ENCODE results near the gene EML6. TPM values are rescaled to one million over a fixed set of nuclear protein-coding genes. Genes with fewer than 3 reads are reported as not detected.
A peak's percentile ranks its signal among the peaks of the same experiment; 100 is the strongest.

Gene EML6
- total RNA-seq, 3 donors from 2014 or later = 3.4 to 7.3 (median 5.3) TPM

DNA sequence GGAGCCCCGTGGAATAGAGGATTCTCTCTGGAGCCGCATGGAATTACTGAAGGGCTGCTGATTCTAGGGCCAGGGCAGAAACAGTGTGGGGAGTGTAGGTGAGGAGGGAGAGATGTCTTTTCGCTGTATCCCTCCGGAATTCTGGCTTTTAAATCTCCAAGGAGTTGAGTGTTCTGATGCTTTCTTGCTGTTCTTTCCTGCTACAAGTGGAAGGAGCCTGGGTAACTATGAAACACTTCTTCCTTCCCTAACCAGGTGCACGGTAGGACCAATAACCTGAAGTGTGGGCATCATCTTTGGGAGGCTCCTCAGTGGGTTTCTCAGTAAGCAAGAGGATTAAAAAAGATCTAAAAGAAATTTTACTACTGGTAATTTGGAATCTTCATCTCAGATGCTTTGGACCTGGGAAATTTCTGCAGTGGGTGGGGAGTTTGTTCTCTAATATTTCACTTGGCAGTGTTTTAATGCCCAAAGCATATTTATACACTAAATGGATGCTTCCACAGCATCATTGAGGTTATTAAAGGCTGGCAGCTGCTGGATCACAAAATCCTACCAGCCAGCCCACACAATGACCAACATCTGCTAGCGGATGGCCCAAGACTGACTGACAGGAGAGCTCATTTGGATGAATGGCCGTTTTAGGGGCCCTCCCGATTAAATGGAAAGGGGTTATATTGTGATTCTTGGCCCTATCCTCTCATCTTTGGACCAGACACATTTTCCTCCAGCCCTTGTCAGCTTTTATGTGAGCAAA, 2.1 kb downstream of the EML6 start:
- ATAC-seq (no peak), DNase-seq (no peak)
- Histone ChIP-seq H3K36me3 (ENCODE audit: low read depth) (no peaks in the 10 kb centered on the region), H3K9me3 (no peaks in the 10 kb centered on the region), H3K4me1 (ENCODE audit: low read depth) (peaks cover 10% of the 10 kb centered on the region), H3K4me3 (no peak overlapping the region)
- TF ChIP-seq, protein P1, sequence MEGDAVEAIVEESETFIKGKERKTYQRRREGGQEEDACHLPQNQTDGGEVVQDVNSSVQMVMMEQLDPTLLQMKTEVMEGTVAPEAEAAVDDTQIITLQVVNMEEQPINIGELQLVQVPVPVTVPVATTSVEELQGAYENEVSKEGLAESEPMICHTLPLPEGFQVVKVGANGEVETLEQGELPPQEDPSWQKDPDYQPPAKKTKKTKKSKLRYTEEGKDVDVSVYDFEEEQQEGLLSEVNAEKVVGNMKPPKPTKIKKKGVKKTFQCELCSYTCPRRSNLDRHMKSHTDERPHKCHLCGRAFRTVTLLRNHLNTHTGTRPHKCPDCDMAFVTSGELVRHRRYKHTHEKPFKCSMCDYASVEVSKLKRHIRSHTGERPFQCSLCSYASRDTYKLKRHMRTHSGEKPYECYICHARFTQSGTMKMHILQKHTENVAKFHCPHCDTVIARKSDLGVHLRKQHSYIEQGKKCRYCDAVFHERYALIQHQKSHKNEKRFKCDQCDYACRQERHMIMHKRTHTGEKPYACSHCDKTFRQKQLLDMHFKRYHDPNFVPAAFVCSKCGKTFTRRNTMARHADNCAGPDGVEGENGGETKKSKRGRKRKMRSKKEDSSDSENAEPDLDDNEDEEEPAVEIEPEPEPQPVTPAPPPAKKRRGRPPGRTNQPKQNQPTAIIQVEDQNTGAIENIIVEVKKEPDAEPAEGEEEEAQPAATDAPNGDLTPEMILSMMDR (IDR thresholded peaks at IDR 0.05) = no peak
- intact Hi-C loops (cut with DNase I, micrococcal nuclease) = no loop called here

DNA sequence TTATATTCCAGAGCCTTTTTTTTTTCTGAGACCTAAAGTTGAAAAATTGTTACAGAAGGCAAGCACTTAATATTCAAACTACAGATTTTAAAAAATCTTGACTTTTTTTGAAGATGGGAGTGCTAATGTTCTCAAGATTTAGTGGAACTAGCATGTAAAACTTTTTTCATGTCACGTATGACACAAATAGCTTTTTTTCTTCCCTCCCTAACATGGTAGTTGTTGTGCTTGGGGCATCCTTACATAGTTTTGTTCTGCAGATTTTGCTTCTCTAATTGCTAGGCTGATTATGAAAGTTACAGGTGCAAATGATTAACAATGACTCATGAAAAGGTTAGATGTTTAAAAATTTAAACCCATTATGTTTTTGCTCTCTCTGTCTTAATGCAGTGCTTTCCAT, 3.0 kb downstream of the EML6 start:
- DNase-seq = no peak
- Histone ChIP-seq H3K4me3 (no peak overlapping the region), H3K9me3 (no peaks in the 10 kb centered on the region), H3K36me3 (ENCODE audit: low read depth) (no peaks in the 10 kb centered on the region), H3K4me1 (ENCODE audit: low read depth) (peaks cover 10% of the 10 kb centered on the region)
- TF ChIP-seq, protein P1 (IDR thresholded peaks at IDR 0.05) = no peak
- ATAC-seq = no peak
- intact Hi-C loops (cut with DNase I, micrococcal nuclease) = no loop called here

DNA sequence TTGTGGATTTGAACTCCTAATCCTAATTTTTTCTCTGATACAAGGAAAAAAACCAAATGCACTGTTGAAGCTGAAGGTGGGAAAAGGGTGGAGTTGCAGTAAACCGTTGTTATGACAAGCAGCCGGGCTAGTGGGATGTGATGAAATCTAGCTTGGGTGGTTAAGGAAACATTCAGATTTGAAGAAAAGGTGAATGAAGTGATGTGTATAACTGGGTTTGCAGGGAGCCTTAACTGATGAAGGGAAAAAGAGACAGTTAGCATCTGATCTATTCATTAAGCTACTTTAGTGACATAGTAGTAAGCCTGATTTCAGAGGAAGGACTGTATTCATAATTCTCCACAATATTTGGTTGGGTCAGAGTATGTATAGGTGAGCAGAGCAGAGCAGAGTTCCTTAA, 3.5 kb downstream of the EML6 start:
- TF ChIP-seq, protein P1 (IDR thresholded peaks at IDR 0.05) = no peak
- Histone ChIP-seq H3K4me3 (no peak overlapping the region), H3K36me3 (ENCODE audit: low read depth) (no peaks in the 10 kb centered on the region), H3K9me3 (no peaks in the 10 kb centered on the region), H3K4me1 (ENCODE audit: low read depth) (peaks cover 10% of the 10 kb centered on the region)
- DNase-seq = no peak
- no peak for ATAC-seq
- intact Hi-C loops (cut with DNase I, micrococcal nuclease) = no loop called here

DNA sequence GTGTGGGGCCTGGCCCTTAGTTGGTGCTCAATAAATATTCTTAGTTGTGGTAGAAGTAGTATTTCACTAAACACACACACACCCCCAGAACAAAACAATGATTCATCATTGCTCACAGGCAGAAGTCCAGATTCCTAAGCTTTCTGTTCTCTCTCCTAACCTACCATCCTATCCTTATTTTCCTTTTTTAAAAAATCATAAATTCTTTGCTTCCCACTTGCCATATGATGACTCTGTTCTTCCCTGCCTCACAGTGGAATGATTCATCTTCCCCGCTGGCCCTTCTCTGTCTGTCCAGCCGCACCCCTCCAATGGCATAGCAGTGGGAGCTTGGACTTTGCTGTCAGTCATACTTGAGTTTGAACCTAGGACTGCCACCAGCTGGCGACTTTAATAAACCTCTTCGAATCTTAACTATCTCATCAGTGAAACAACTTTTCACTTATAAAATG, 5.2 kb downstream of the EML6 start:
- H3K36me3 ChIP-seq (ENCODE audit: low read depth) = no peaks in the 10 kb centered on the region
- no peaks in the 10 kb centered on the region for H3K9me3 ChIP-seq
- peak; percentile 48 for ATAC-seq
- H3K4me3 ChIP-seq = no peak overlapping the region
- H3K4me1 ChIP-seq (ENCODE audit: low read depth) = peaks cover 10% of the 10 kb centered on the region
- no peak for DNase-seq
- TF ChIP-seq, protein P1 (IDR thresholded peaks at IDR 0.05) = no peak
- intact Hi-C loops (cut with DNase I, micrococcal nuclease) = no loop called here

DNA sequence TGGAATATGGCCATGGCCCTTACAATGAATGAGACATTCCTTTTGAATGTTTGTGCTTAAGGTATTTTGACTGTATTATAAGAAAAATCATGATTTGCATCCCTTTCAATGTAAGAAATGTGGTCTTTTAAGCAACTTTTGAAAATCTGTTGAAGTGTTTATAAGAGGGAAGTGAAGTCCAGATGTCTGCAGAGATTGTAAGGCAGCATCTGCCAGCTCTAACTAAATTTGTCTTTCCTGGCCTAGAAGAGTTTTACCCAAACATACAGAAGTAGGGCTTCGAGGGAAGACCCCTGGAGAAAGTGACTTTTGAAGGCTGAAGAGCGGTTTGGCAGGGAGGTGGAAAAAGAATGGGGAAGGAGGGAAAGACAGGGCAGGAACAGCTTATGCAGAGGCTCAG, 12.2 kb downstream of the EML6 start:
- Histone ChIP-seq H3K36me3 (ENCODE audit: low read depth) (no peaks in the 10 kb centered on the region), H3K4me3 (no peak overlapping the region), H3K9me3 (no peaks in the 10 kb centered on the region), H3K4me1 (ENCODE audit: low read depth) (no peaks in the 10 kb centered on the region)
- ATAC-seq (no peak), DNase-seq (no peak)
- intact Hi-C loops (cut with DNase I, micrococcal nuclease) = no loop called here
- TF ChIP-seq, protein P1 (IDR thresholded peaks at IDR 0.05) = no peak

Data from mucosa of descending colon (tissue), 3 donors.